Measurements from ENCODE around the gene ACSF3.

Gene ACSF3

GRCh38 chr16:89113661-89114060 lies 20.0 kb downstream of the ACSF3 start:
- 94 to 97% methylated on average over 26 to 27 of the region's 27 CpGs for WGBS, 2 experiments (ENCODE audit: insufficient coverage in 2 of 2)
- no peak overlapping the region for H3K27ac ChIP-seq (ENCODE audit: low read depth, low read length, severe bottlenecking)
- H3K4me1 ChIP-seq (ENCODE audit: control insufficient read depth, insufficient read depth, low read length, poor library complexity, severe bottlenecking), result peaks cover 16% of the 10 kb centered on the region
- H3K36me3 ChIP-seq (ENCODE audit: control insufficient read depth, insufficient read depth, low read length), result peaks cover 73% of the 10 kb centered on the region
- H3K4me3 ChIP-seq (ENCODE audit: extremely low read depth, insufficient read depth, low read length, poor library complexity, severe bottlenecking), result no peak overlapping the region
- no peaks in the 10 kb centered on the region for H3K9me3 ChIP-seq (ENCODE audit: control insufficient read depth, low read length)

- no peak overlapping the region for H3K27ac ChIP-seq (ENCODE audit: low read depth, low read length, severe bottlenecking)
- no peaks in the 10 kb centered on the region for H3K9me3 ChIP-seq (ENCODE audit: control insufficient read depth, low read length)
- H3K4me1 ChIP-seq (ENCODE audit: control insufficient read depth, insufficient read depth, low read length, poor library complexity, severe bottlenecking), result peaks cover 16% of the 10 kb centered on the region
- no peak overlapping the region for H3K4me3 ChIP-seq (ENCODE audit: extremely low read depth, insufficient read depth, low read length, poor library complexity, severe bottlenecking)
- 83 to 89% methylated on average over 30 to 31 of the region's 33 CpGs for WGBS, 2 experiments (ENCODE audit: insufficient coverage in 2 of 2)
- H3K36me3 ChIP-seq (ENCODE audit: control insufficient read depth, insufficient read depth, low read length), result peaks cover 74% of the 10 kb centered on the region
These were observed 20.7 kb downstream of the ACSF3 start for GRCh38 chr16:89114159-89114981.

- WGBS, 2 experiments (ENCODE audit: insufficient coverage in 2 of 2), result 95 to 96% methylated on average over 23 of the region's 25 CpGs
- Histone ChIP-seq H3K4me3 (ENCODE audit: extremely low read depth, insufficient read depth, low read length, poor library complexity, severe bottlenecking) (no peak overlapping the region), H3K9me3 (ENCODE audit: control insufficient read depth, low read length) (no peaks in the 10 kb centered on the region), H3K4me1 (ENCODE audit: control insufficient read depth, insufficient read depth, low read length, poor library complexity, severe bottlenecking) (peaks cover 16% of the 10 kb centered on the region), H3K36me3 (ENCODE audit: control insufficient read depth, insufficient read depth, low read length) (peaks cover 75% of the 10 kb centered on the region), H3K27ac (ENCODE audit: low read depth, low read length, severe bottlenecking) (no peak overlapping the region)
These were observed 21.7 kb downstream of the ACSF3 start for GRCh38 chr16:89115216-89115861.

GRCh38 chr16:89116341-89117226 lies 22.9 kb downstream of the ACSF3 start:
- Histone ChIP-seq H3K36me3 (ENCODE audit: control insufficient read depth, insufficient read depth, low read length) (peaks cover 80% of the 10 kb centered on the region), H3K4me1 (ENCODE audit: control insufficient read depth, insufficient read depth, low read length, poor library complexity, severe bottlenecking) (peaks cover 16% of the 10 kb centered on the region), H3K4me3 (ENCODE audit: extremely low read depth, insufficient read depth, low read length, poor library complexity, severe bottlenecking) (no peak overlapping the region), H3K27ac (ENCODE audit: low read depth, low read length, severe bottlenecking) (no peak overlapping the region), H3K9me3 (ENCODE audit: control insufficient read depth, low read length) (no peaks in the 10 kb centered on the region)
- 89 to 93% methylated on average over 22 to 25 of the region's 29 CpGs for WGBS, 2 experiments (ENCODE audit: insufficient coverage in 2 of 2)

- no peak overlapping the region for H3K27ac ChIP-seq (ENCODE audit: low read depth, low read length, severe bottlenecking)
- peaks cover 72% of the 10 kb centered on the region for H3K36me3 ChIP-seq (ENCODE audit: control insufficient read depth, insufficient read depth, low read length)
- WGBS, 2 experiments (ENCODE audit: insufficient coverage in 2 of 2), result 92 to 97% methylated on average over 21 to 27 of the region's 27 CpGs
- H3K4me3 ChIP-seq (ENCODE audit: extremely low read depth, insufficient read depth, low read length, poor library complexity, severe bottlenecking), result no peak overlapping the region
- H3K9me3 ChIP-seq (ENCODE audit: control insufficient read depth, low read length), result no peaks in the 10 kb centered on the region
- H3K4me1 ChIP-seq (ENCODE audit: control insufficient read depth, insufficient read depth, low read length, poor library complexity, severe bottlenecking), result peaks cover 16% of the 10 kb centered on the region
These were observed 23.7 kb downstream of the ACSF3 start for GRCh38 chr16:89117227-89117974.

- Histone ChIP-seq H3K4me1 (ENCODE audit: control insufficient read depth, insufficient read depth, low read length, poor library complexity, severe bottlenecking) (peaks cover 16% of the 10 kb centered on the region), H3K27ac (ENCODE audit: low read depth, low read length, severe bottlenecking) (no peak overlapping the region), H3K4me3 (ENCODE audit: extremely low read depth, insufficient read depth, low read length, poor library complexity, severe bottlenecking) (no peak overlapping the region), H3K36me3 (ENCODE audit: control insufficient read depth, insufficient read depth, low read length) (peaks cover 70% of the 10 kb centered on the region), H3K9me3 (ENCODE audit: control insufficient read depth, low read length) (no peaks in the 10 kb centered on the region)
- 82 to 90% methylated on average over 14 to 16 of the region's 19 CpGs for WGBS, 2 experiments (ENCODE audit: insufficient coverage in 2 of 2)
These were observed 24.3 kb downstream of the ACSF3 start for GRCh38 chr16:89117975-89118289.

GRCh38 chr16:89118361-89119165 lies 24.9 kb downstream of the ACSF3 start:
- Histone ChIP-seq H3K9me3 (ENCODE audit: control insufficient read depth, low read length) (no peaks in the 10 kb centered on the region), H3K4me1 (ENCODE audit: control insufficient read depth, insufficient read depth, low read length, poor library complexity, severe bottlenecking) (peaks cover 16% of the 10 kb centered on the region), H3K36me3 (ENCODE audit: control insufficient read depth, insufficient read depth, low read length) (peaks cover 69% of the 10 kb centered on the region), H3K27ac (ENCODE audit: low read depth, low read length, severe bottlenecking) (no peak overlapping the region), H3K4me3 (ENCODE audit: extremely low read depth, insufficient read depth, low read length, poor library complexity, severe bottlenecking) (no peak overlapping the region)
- 80 to 90% methylated on average over 15 to 21 of the region's 23 CpGs for WGBS, 2 experiments (ENCODE audit: insufficient coverage in 2 of 2)

GRCh38 chr16:89119166-89119621 lies 25.5 kb downstream of the ACSF3 start:
- WGBS, 2 experiments (ENCODE audit: insufficient coverage in 2 of 2), result 96% methylated on average over 8 to 18 of the region's 24 CpGs
- H3K27ac ChIP-seq (ENCODE audit: low read depth, low read length, severe bottlenecking), result no peak overlapping the region

GRCh38 chr16:89119661-89120141 lies 26.0 kb downstream of the ACSF3 start:
- Histone ChIP-seq H3K27ac (ENCODE audit: low read depth, low read length, severe bottlenecking) (no peak overlapping the region), H3K4me3 (ENCODE audit: extremely low read depth, insufficient read depth, low read length, poor library complexity, severe bottlenecking) (no peak overlapping the region), H3K4me1 (ENCODE audit: control insufficient read depth, insufficient read depth, low read length, poor library complexity, severe bottlenecking) (peaks cover 6% of the 10 kb centered on the region), H3K36me3 (ENCODE audit: control insufficient read depth, insufficient read depth, low read length) (peaks cover 72% of the 10 kb centered on the region), H3K9me3 (ENCODE audit: control insufficient read depth, low read length) (no peaks in the 10 kb centered on the region)
- WGBS, 2 experiments (ENCODE audit: insufficient coverage in 2 of 2), result 95 to 96% methylated on average over 25 to 31 of the region's 31 CpGs

More at GRCh38 chr16:89119166-89119621, 25.5 kb downstream of the ACSF3 start:
- Histone ChIP-seq H3K4me3 (ENCODE audit: extremely low read depth, insufficient read depth, low read length, poor library complexity, severe bottlenecking) (no peak overlapping the region), H3K4me1 (ENCODE audit: control insufficient read depth, insufficient read depth, low read length, poor library complexity, severe bottlenecking) (peaks cover 11% of the 10 kb centered on the region), H3K36me3 (ENCODE audit: control insufficient read depth, insufficient read depth, low read length) (peaks cover 69% of the 10 kb centered on the region), H3K9me3 (ENCODE audit: control insufficient read depth, low read length) (no peaks in the 10 kb centered on the region)

Measured in mesodermal cell (in vitro differentiated cells).